ENCODE data around the gene VAMP5. TPM values are rescaled to one million over a fixed set of nuclear protein-coding genes. Genes with fewer than 3 reads are reported as not detected.
A peak's percentile ranks its signal among the peaks of the same experiment; 100 is the strongest.
"Not testable (repeated sequence)": the region's sequence is repeated elsewhere in the genome, so short reads cannot be mapped to it uniquely, and the experiment has no call there.

The VAMP5 gene
- total RNA-seq, 1 experiment from 2014 or later = 0.59 TPM

- H3K27me3 ChIP-seq (ENCODE audit: insufficient read depth, low read length) = no peaks in the 10 kb centered on the region
- peaks cover 6 to 13% of the 10 kb centered on the region in 2 experiments; a peak in 3 of 4 replicates for H3K4me1 Mint-ChIP-seq
- no peak overlapping the region for H3K4ac ChIP-seq (ENCODE audit: low read depth, low read length)
- peaks cover 13% of the 10 kb centered on the region; the same call in 1 of the 2 replicates for H3K79me2 ChIP-seq (ENCODE audit: insufficient read depth, low read length)
- H3K4me3 Mint-ChIP-seq = peak overlapping the region; percentile 92 to 93
- H3K23ac ChIP-seq (ENCODE audit: insufficient read length, low read depth, low read length) = no peak overlapping the region
- no peak overlapping the region for H3K14ac ChIP-seq (ENCODE audit: insufficient read depth, low read length)
- no peak overlapping the region for H3K56ac ChIP-seq (ENCODE audit: insufficient read length, low read depth, low read length)
- H3K9me3 Mint-ChIP-seq = no peaks in the 10 kb centered on the region; a peak in 1 of 5 replicates
- no peak overlapping the region for H2BK12ac ChIP-seq (ENCODE audit: insufficient read length, low read depth, low read length)
- no peaks in the 10 kb centered on the region for H4K20me1 ChIP-seq (ENCODE audit: control insufficient read depth, insufficient read depth, insufficient read length)
- no peak overlapping the region for H3K9ac ChIP-seq (ENCODE audit: extremely low read depth, insufficient read length, low read length)
- no peak overlapping the region for H2BK5ac ChIP-seq (ENCODE audit: insufficient read length, low read length)
- peaks cover 6 to 24% (median 11%) of the 10 kb centered on the region in 3 experiments; a peak in 6 of 7 replicates for H3K36me3 Mint-ChIP-seq (ENCODE audit: insufficient read depth in 1 of 3, low read depth in 3 of 3)
- no peaks in the 10 kb centered on the region; the same call in 1 of the 2 replicates for H3K4me1 ChIP-seq (ENCODE audit: insufficient read depth, low read length)
- no peak overlapping the region for H2AFZ ChIP-seq (ENCODE audit: low read length)
- H3K18ac ChIP-seq (ENCODE audit: insufficient read length, low read depth, low read length) = no peak overlapping the region
- H4K91ac ChIP-seq (ENCODE audit: insufficient read length, low read depth, low read length) = no peak overlapping the region
- no peak for DNase-seq
- H3K79me1 ChIP-seq (ENCODE audit: insufficient read depth, low read depth, low read length, poor library complexity, severe bottlenecking) = peaks cover 15% of the 10 kb centered on the region
- H4K5ac ChIP-seq (ENCODE audit: insufficient read length, low read depth, low read length) = no peak overlapping the region
- no peak overlapping the region for H2BK15ac ChIP-seq (ENCODE audit: low read depth, low read length)
- no peak overlapping the region for H4K8ac ChIP-seq (replicated peaks; ENCODE audit: insufficient read length, low read depth, low read length)
- no peak overlapping the region for H2BK120ac ChIP-seq (ENCODE audit: low read depth, low read length, poor library complexity, severe bottlenecking)
- H3K27ac Mint-ChIP-seq = peak overlapping the region in 1 of 3 experiments; percentile 92; a peak in 1 of 7 replicates
- peaks cover 5% of the 10 kb centered on the region for H3K23me2 ChIP-seq (ENCODE audit: insufficient read length, low read depth, low read length, poor library complexity, severe bottlenecking)
- H2AK5ac ChIP-seq (ENCODE audit: insufficient read length, low read length) = no peak overlapping the region
- H3K27me3 Mint-ChIP-seq (ENCODE audit: low read depth) = no peaks in the 10 kb centered on the region
- H3T11ph ChIP-seq (ENCODE audit: low read length) = no peak overlapping the region
- H3K4me2 ChIP-seq (ENCODE audit: insufficient read depth, insufficient read length, low read length) = no peak overlapping the region
- no CpG with 5 or more reads among the region's 17 CpGs for WGBS (ENCODE audit: extremely low coverage, insufficient read length, low lambda C conversion rate)
- TF ChIP-seq CTCF (conservative IDR thresholded peaks at IDR 0.05) = no peak
- H3K27ac ChIP-seq (ENCODE audit: insufficient read length, low read depth, low read length) = no peak overlapping the region
- no peaks in the 10 kb centered on the region for H3K9me3 ChIP-seq (ENCODE audit: control insufficient read depth, low read depth, low read length)
- no peak overlapping the region for H2BK20ac ChIP-seq (ENCODE audit: low read depth, low read length, poor library complexity, severe bottlenecking)
These were observed 31.1 kb downstream of the VAMP5 start for GRCh38 chr2:85615413-85615728.

- H3K27me3 Mint-ChIP-seq (ENCODE audit: low read depth); H2AFZ ChIP-seq (ENCODE audit: low read length); H3K4ac ChIP-seq (ENCODE audit: low read depth, low read length); H4K20me1 ChIP-seq (ENCODE audit: control insufficient read depth, insufficient read depth, insufficient read length); H4K91ac ChIP-seq (ENCODE audit: insufficient read length, low read depth, low read length); H3K27ac Mint-ChIP-seq; H2BK120ac ChIP-seq (ENCODE audit: low read depth, low read length, poor library complexity, severe bottlenecking); H4K5ac ChIP-seq (ENCODE audit: insufficient read length, low read depth, low read length); H4K8ac ChIP-seq (replicated peaks; ENCODE audit: insufficient read length, low read depth, low read length); H3K23me2 ChIP-seq (ENCODE audit: insufficient read length, low read depth, low read length, poor library complexity, severe bottlenecking); H2BK15ac ChIP-seq (ENCODE audit: low read depth, low read length); H3K4me1 ChIP-seq (ENCODE audit: insufficient read depth, low read length); H3K18ac ChIP-seq (ENCODE audit: insufficient read length, low read depth, low read length); H3K27me3 ChIP-seq (ENCODE audit: insufficient read depth, low read length); H3K23ac ChIP-seq (ENCODE audit: insufficient read length, low read depth, low read length); H3K9me3 ChIP-seq (ENCODE audit: control insufficient read depth, low read depth, low read length); H3K56ac ChIP-seq (ENCODE audit: insufficient read length, low read depth, low read length); H2BK12ac ChIP-seq (ENCODE audit: insufficient read length, low read depth, low read length); DNase-seq; H3K9me3 Mint-ChIP-seq; H2BK20ac ChIP-seq (ENCODE audit: low read depth, low read length, poor library complexity, severe bottlenecking); H2AK5ac ChIP-seq (ENCODE audit: insufficient read length, low read length); H3K27ac ChIP-seq (ENCODE audit: insufficient read length, low read depth, low read length); H3T11ph ChIP-seq (ENCODE audit: low read length); H2BK5ac ChIP-seq (ENCODE audit: insufficient read length, low read length); H3K14ac ChIP-seq (ENCODE audit: insufficient read depth, low read length): not testable (repeated sequence)
- WGBS (ENCODE audit: extremely low coverage, insufficient read length, low lambda C conversion rate) = no CpG with 5 or more reads among the region's 5 CpGs
- Histone ChIP-seq H3K79me2 (ENCODE audit: insufficient read depth, low read length) (peaks cover 13% of the 10 kb centered on the region; the same call in 1 of the 2 replicates), H3K9ac (ENCODE audit: extremely low read depth, insufficient read length, low read length) (peak overlapping the region; percentile 35), H3K4me2 (ENCODE audit: insufficient read depth, insufficient read length, low read length) (peak overlapping the region; percentile 75), H3K79me1 (ENCODE audit: insufficient read depth, low read depth, low read length, poor library complexity, severe bottlenecking) (peaks cover 16% of the 10 kb centered on the region)
- peaks cover 5 to 11% of the 10 kb centered on the region in 2 experiments; a peak in 3 of 4 replicates for H3K4me1 Mint-ChIP-seq
- H3K4me3 Mint-ChIP-seq = peak overlapping the region; percentile 92 to 93
- H3K36me3 Mint-ChIP-seq (ENCODE audit: insufficient read depth in 1 of 3, low read depth in 3 of 3) = peaks cover 12 to 36% (median 21%) of the 10 kb centered on the region in 3 experiments; a peak in 6 of 7 replicates
These were observed 33.5 kb downstream of the VAMP5 start for GRCh38 chr2:85617723-85618122.

All from H9 (cell line).